AG04450 (cell line): ENCODE results near the gene CXCR6. TPM values are rescaled to one million over a fixed set of nuclear protein-coding genes. Genes with fewer than 3 reads are reported as not detected.

Experiments used
- CTCF ChIA-PET: fragments of 300-600, 350-600 bp; formaldehyde crosslinking; extraction: SDS; loops from one replicate; lab custom pipeline; 2022; ENCODE audit warnings: antibody characterized with exemption, inconsistent platforms; lab: Charles Lee
- POLR2A ChIA-PET: fragments of 350-600 bp; formaldehyde crosslinking; extraction: SDS; loops from one replicate; lab custom pipeline; 2021; ENCODE audit warnings: antibody characterized with exemption, inconsistent platforms; lab: Yijun Ruan, JAX
- DNase-seq: peaks from one replicate; pipeline ENCODE4 v3.0.0-alpha.2; 2011; ENCODE audit warnings: low read depth, low spot score
- H3K27ac ChIP-seq: one replicate; pipeline ENCODE4 v1.5.1; 2012; ENCODE audit warnings: low read depth, low read length, control low read depth
- H3K27me3 ChIP-seq: one replicate; pipeline ENCODE4 v1.6.0; 2012; ENCODE audit warnings: low read length; ENCODE audit not compliant: control insufficient read depth, insufficient read depth
- H3K4me3 ChIP-seq: 2 replicates; pipeline ENCODE4 v1.5.1; 2011; ENCODE audit warnings: mild to moderate bottlenecking, low read depth, low read length, control low read depth
- H3K9me3 ChIP-seq: 2 replicates; pipeline ENCODE4 v1.5.1; 2012; ENCODE audit warnings: low read length; ENCODE audit not compliant: control insufficient read depth, insufficient read depth
- polyA plus RNA-seq: library from polyadenylated mRNA; depleted of rRNA; stranded (reverse); fragments of >200 nt; gene quantifications from 2 replicates; pipeline ENCODE4 v1.2.3, GENCODE V29; 2011
- TF ChIP-seq, protein P1 (sequence below): IDR thresholded peaks from 2 replicates; pipeline ENCODE4 v1.5.1; 2011; ENCODE audit warnings: low read depth, low read length, control low read depth, inconsistent platforms

Gene CXCR6
- polyA plus RNA-seq, 1 experiment = not detected

DNA sequence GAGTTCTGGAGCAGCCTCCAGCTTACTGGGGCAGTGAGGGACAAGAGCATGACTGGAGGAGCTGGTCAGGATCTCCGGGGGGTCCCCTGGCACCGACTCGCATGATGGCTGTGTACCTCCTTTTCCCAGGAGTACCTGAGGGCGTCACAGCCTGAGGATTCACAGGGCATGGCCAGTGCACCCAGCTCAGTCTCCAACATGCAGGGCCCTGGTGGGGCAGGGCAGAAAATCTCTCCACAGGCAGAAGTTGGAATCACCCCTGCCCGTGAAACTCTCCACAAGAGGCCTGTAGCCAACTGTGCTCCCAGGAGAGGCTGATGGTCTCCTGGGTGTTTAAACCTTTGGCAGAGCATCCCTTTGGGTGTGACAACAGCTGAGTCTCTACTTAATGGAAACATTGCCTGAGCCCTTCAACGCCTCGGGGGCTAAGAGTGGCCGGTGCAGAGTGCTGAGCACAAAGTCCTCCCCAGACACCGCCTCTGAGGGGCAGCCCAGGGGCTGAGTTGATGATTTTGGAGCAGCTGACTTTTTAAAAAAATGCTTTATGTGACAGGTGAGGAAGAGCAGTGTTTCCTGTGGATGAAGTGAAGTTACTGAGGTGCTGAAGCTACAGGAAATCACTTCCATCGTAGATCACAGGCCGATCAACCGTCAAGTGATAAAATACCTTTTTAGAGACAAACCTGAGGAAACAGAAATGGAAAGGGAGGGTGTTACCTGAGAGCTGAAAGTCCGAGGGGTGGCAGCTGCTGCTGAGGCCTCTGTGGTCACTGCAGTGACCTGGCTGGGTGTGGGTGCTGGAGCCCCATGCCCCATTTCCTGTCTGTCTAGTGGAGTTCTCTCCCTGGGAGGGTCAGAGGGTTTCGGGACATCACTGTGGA, 21.9 kb upstream of the CXCR6 start:
- Histone ChIP-seq H3K4me3 (no peak overlapping the region), H3K27ac (no peak overlapping the region), H3K27me3 (no peaks in the 10 kb centered on the region), H3K9me3 (no peaks in the 10 kb centered on the region)
- POLR2A ChIA-PET = no interaction called here
- TF ChIP-seq, protein P1, sequence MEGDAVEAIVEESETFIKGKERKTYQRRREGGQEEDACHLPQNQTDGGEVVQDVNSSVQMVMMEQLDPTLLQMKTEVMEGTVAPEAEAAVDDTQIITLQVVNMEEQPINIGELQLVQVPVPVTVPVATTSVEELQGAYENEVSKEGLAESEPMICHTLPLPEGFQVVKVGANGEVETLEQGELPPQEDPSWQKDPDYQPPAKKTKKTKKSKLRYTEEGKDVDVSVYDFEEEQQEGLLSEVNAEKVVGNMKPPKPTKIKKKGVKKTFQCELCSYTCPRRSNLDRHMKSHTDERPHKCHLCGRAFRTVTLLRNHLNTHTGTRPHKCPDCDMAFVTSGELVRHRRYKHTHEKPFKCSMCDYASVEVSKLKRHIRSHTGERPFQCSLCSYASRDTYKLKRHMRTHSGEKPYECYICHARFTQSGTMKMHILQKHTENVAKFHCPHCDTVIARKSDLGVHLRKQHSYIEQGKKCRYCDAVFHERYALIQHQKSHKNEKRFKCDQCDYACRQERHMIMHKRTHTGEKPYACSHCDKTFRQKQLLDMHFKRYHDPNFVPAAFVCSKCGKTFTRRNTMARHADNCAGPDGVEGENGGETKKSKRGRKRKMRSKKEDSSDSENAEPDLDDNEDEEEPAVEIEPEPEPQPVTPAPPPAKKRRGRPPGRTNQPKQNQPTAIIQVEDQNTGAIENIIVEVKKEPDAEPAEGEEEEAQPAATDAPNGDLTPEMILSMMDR = no peak
- no peak for DNase-seq
- CTCF ChIA-PET = interaction anchor here (1.5 kb wide), 1 partner anchor 18 kb away, joined by 5 read pairs; no protein-coding TSS in a partner anchor

DNA sequence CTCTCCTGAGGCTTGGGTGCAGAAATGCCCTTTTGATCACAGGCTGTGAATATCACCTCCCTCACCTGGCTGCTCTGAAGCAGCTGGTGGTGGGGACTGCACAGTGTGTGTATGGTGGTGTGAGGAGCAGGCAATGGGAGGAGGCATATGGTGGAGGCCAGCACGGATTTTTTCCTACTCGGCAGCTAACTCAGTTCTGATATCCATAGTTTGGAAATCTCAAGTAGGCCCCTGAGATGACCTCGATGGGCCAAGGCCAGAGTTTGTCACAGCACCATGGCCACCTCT, 21.3 kb upstream of the CXCR6 start:
- TF ChIP-seq, protein P1 = no peak
- CTCF ChIA-PET = no interaction called here
- H3K27me3 ChIP-seq = no peaks in the 10 kb centered on the region
- POLR2A ChIA-PET = no interaction called here
- no peak for DNase-seq
- H3K27ac ChIP-seq = no peak overlapping the region
- no peak overlapping the region for H3K4me3 ChIP-seq
- no peaks in the 10 kb centered on the region for H3K9me3 ChIP-seq

DNA sequence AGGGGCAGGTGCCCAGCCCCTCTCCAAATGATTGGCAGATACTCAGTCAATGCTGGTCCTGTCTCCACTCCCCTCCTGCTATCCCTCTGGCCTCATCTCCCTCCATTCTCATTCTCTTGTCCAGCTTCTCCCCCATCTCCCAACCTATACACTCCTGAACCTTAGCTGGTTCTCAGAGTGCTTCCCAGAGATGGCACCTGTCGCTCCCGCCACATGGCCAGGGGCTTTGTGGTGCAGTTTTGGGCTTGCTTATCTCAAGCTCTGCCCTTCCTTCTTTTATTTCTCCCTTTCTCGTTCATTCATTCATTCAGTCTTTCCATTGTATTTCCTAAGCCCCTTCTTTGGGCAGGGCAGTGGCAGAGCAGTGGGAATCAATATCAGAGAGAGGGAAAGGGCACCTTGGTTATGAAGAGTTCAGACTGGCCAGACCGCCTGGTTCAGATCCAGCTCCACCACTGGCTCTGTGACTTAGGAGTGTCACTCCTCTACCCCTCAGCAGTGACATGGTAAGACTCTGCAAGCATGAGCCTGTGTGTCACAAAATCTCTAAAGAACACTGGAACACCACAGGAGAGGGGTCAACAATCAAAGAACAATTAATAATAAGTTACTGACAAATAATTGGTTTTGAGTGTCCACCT, 20.2 kb upstream of the CXCR6 start:
- TF ChIP-seq, protein P1 = no peak
- ChIA-PET POLR2A (no interaction called here), CTCF (interaction anchor here (2.3 kb wide), 1 partner anchor 156 kb away, joined by 11 read pairs; no protein-coding TSS in a partner anchor)
- Histone ChIP-seq H3K27ac (no peak overlapping the region), H3K4me3 (no peak overlapping the region), H3K9me3 (no peaks in the 10 kb centered on the region), H3K27me3 (no peaks in the 10 kb centered on the region)
- DNase-seq = no peak

DNA sequence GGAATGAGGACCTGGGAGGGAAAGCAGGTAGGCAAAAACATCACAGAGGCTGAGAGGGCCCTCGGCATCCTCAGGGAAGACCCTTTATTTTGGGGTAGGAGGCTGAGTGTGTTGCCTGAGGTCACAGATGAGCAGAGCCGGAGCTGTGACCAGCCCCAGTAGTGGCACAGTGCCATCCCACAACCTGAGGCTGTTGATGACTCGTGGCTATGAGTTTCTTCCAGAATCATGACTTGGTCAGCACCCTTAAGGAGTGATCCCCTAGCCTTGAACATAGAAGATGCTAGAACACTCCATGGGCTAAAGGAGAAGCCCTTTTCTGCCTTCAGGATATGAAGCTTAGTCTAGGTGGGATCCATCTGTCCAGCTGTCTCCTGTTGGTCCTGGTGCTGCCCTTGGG, 19.5 kb upstream of the CXCR6 start:
- POLR2A ChIA-PET = no interaction called here
- CTCF ChIA-PET = interaction anchor here (1.7 to 2.3 kb wide), 2 partner anchors 15 to 155 kb away, joined by 7 to 11 read pairs; no protein-coding TSS in a partner anchor
- TF ChIP-seq, protein P1 = no peak
- H3K27ac ChIP-seq = no peak overlapping the region
- H3K4me3 ChIP-seq = no peak overlapping the region
- DNase-seq = no peak
- no peaks in the 10 kb centered on the region for H3K9me3 ChIP-seq
- H3K27me3 ChIP-seq = no peaks in the 10 kb centered on the region

DNA sequence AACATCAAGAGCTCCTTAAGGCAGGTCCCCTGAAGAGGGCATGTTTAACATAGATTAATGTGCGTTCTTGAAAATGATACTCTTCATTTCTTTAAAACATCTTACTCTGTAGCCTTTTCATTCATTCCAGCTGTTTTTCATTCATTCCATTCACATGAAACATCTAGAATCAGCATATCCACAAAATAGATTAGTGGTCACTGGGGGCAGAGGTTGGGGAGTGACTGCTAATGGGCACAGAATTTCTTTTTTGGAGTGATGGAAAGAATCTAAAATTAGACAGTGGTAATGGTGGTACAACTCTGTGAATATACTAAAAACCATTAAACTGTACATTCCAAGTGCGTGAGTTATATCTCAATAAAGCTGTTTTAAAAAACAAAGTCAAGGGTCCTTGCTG, 15.4 kb upstream of the CXCR6 start:
- no peaks in the 10 kb centered on the region for H3K9me3 ChIP-seq
- no peak for DNase-seq
- TF ChIP-seq, protein P1 = no peak
- no peak overlapping the region for H3K4me3 ChIP-seq
- POLR2A ChIA-PET = no interaction called here
- H3K27me3 ChIP-seq = no peaks in the 10 kb centered on the region
- CTCF ChIA-PET = interaction anchor here (0.8 to 5.6 kb wide), 8 partner anchors 11 to 268 kb away, joined by 3 to 60 read pairs (median 7); partner anchors contain the start of gene LZTFL1
- H3K27ac ChIP-seq = peak overlapping the region; percentile 61
